ENCODE data around the gene PFKM.
"Not testable (repeated sequence)": the region's sequence is repeated elsewhere in the genome, so short reads cannot be mapped to it uniquely, and the experiment has no call there.

The PFKM gene

DNA sequence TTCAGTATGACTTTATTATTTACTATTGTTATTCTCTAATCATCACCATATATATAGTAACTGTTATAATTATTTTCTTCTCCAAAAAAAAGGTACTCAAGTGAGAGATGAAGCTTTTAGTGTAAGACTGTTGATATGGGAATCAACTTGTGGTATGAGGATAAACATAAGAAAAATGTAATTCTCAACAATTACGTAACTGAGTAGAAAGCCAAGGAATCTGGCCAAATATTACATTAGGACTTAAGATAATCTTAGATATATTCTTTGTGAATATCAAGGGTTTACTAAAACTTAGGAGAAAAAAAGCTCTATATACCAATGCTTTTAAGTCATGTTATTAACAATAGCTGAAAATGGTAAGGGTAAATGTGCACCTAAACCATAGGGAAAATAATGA lies 26.6 kb upstream of the PFKM start:
- no peak overlapping the region for H3K4me3 ChIP-seq
- H3K4me1 ChIP-seq: no peaks in the 10 kb centered on the region
- in situ Hi-C loops (cut with MboI; ENCODE audit: low sequenced_read_pairs): no loop called here
- H3K9me3 ChIP-seq: no peaks in the 10 kb centered on the region
- no peaks in the 10 kb centered on the region for H3K27me3 ChIP-seq (ENCODE audit: low read depth)
- peaks cover 58% of the 10 kb centered on the region for H3K36me3 ChIP-seq (replicated peaks)
- DNase-seq (ENCODE audit: low spot score in 2 of 2): no peak

DNA sequence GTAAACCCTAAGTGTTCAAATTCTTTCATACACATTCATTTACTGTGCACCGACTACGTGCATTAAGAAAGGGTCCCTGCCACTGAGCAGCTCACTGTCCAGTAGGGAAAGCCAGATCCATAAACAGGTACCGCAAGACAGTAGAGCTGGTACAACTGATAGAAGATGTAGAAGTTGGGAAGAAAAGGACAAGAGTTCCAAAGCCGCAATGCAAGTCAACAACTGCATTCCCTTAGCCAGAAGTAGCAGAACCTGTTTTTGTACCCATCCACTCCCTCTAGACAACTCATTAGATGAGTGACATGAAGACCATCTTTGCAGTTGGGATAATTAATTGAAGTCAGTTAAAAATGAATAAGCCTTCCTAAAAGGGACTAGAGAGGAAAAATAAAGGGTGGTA lies 14.6 kb upstream of the PFKM start:
- in situ Hi-C loops (cut with MboI; ENCODE audit: low sequenced_read_pairs): no loop called here
- peak overlapping the region; percentile 85 for H3K4me3 ChIP-seq
- no peak for DNase-seq (ENCODE audit: low spot score in 2 of 2)
- peaks cover 1% of the 10 kb centered on the region for H3K27me3 ChIP-seq (ENCODE audit: low read depth)
- H3K36me3 ChIP-seq (replicated peaks): no peaks in the 10 kb centered on the region; the same call in none of the 2 replicates
- peaks cover 17% of the 10 kb centered on the region for H3K4me1 ChIP-seq
- no peaks in the 10 kb centered on the region for H3K9me3 ChIP-seq

DNA sequence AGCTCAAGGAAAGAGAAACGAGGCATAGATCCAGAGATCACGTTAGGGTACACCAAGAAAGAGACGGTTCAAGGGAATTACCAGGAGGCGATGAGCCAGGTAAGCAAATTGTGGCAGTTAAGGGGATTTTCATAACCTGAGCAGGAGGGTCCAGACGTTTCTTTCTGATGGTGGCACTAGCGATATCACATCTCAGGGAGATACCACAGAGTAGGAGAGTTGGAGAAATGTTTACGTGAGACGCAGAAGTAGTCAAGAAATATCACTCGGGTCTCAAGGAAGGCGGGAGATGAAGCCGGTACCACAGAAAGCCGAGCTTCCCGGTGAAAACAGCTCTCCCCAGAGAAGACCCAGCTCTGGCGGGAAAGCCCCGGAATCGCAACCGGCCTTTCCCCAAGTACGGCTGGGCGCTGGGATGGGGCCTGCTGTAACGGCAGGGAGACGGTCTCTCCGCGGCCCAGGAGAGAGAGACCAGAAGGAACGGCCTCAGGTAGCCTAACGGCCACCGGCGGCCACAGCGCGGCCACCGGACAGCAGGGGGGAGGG lies 13.8 kb upstream of the PFKM start:
- in situ Hi-C loops (cut with MboI; ENCODE audit: low sequenced_read_pairs): no loop called here
- no peaks in the 10 kb centered on the region for H3K9me3 ChIP-seq
- no peak for DNase-seq (ENCODE audit: low spot score in 2 of 2)

DNA sequence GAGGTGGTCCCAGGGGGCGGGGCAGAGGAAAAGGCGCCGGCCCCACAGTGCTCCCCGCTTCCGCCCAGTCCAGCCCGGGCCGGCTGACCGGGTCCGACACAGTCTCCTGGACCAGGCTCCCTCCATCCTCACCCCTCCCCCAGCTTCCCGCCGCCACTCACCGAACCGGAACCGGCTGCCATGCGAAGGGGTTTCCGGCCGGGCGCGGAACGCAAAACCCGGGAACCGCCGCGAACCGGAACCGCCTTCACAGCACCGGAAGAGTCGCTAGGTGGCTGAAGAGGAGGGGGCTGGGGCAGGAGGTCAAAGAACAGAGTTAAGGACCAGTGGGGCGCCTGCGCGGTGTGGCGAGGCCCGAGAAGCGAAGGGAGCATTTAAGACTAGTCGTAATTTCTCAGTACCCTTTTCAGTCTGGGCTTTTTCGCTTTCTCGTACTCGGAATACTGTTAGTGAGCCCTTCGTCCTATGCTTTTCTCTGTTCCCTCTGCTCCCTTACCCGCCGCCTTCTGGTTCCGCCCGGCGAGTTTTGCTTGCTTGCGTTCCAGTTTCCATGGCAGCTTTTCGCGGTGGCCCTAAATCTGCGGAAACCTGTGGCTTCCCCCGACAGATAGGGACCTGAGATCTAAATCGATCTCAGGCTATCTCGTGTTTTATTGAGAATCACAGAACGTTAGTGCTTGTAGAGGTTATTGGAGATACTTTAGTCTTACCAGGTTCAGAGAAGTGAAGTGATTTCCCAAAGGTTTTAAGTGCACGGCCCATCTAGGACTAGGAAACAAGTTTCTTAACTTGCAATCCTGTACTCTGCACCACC lies 13.1 kb upstream of the PFKM start, which contains the start of gene SENP1:
TSS of gene SENP1 (minus strand) at position 213 of the 814 bp plus-strand sequence. CDS start 4,607 bp downstream, outside the sequence.
- H3K36me3 ChIP-seq (replicated peaks): no peaks in the 10 kb centered on the region
- H3K27me3 ChIP-seq (ENCODE audit: low read depth): peaks cover 5% of the 10 kb centered on the region
- in situ Hi-C loops (cut with MboI; ENCODE audit: low sequenced_read_pairs): no loop called here
- peak within 1 kb of the TSS; percentile 85 for H3K4me3 ChIP-seq
- peaks cover 17% of the 10 kb centered on the region for H3K4me1 ChIP-seq
- H3K9me3 ChIP-seq: no peaks in the 10 kb centered on the region
- peak; percentile 75 to 91 for DNase-seq (ENCODE audit: low spot score in 2 of 2)

More for the DNA sequence above, 13.8 kb upstream of the PFKM start:
- Histone ChIP-seq H3K27me3 (ENCODE audit: low read depth) (peaks cover 5% of the 10 kb centered on the region), H3K36me3 (replicated peaks) (no peaks in the 10 kb centered on the region; the same call in 1 of the 2 replicates), H3K4me1 (peaks cover 17% of the 10 kb centered on the region), H3K4me3 (peak overlapping the region; percentile 85)

DNA sequence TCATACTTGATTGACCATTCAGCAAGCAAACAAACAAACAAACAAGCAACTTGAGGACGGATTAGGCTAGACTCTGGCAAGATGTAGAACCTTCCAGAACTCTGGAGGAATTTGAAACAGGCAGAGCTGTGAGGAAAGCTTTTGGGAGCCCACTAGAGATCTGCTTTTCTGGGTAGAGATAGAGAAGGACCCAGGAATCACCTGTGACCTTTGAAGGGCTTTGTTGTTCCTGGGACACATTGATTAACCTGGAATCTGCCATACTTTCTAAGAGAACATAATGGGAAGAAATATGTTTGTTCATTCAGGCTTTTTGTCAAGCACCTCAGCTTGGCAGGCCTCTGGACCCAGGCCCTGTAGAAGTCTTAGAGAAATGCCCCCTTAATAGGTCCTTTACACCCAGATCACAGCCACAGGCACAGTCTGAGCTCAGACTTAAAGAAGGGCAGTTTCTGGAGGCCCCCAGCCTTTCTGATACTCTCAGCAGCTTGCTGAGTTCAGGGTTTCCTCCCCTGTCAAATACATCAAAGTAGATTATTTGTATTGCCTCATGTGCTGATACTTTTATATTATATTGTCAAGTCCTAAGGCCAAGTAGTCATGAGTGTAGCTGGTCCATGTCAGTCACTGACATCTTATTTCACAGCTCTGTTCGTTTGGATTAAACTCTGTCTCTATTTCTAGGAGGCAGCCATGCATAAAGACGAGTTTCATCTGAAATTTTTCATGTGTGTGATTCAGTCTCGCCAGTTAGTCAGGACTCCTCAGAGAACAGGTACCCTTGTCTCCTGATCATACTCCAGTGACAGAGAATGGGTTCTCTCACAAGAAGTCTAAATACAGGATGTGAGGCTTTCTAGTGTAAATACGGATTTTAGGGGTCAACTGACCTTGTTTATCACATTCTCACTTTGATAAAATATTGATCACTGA lies 12.2 kb upstream of the PFKM start:
- Histone ChIP-seq H3K27me3 (ENCODE audit: low read depth) (peaks cover 5% of the 10 kb centered on the region), H3K4me1 (peaks cover 17% of the 10 kb centered on the region), H3K4me3 (peak overlapping the region; percentile 85), H3K9me3 (no peaks in the 10 kb centered on the region), H3K36me3 (replicated peaks) (no peaks in the 10 kb centered on the region)
- in situ Hi-C loops (cut with MboI; ENCODE audit: low sequenced_read_pairs): no loop called here
- DNase-seq (ENCODE audit: low spot score in 2 of 2): no peak

DNA sequence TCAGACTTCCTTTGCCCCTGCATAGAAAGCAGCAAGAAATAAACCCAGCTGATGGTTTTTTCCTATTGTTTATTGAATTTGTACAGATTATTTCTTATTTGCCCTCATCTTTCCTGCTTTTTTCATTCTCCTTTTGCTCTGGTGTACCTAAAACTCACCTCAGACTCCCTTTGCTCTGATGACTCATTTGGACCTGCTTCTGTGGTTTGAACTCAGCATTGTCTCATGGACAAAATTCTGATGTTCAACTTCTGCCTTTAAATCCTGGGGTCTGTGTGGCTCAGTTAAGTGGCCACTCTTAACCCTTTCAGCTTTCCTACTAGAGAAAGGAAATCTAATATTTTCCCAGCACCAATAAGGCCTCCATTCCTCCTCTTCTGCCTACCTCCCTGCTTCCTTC lies 9.7 kb upstream of the PFKM start:
- DNase-seq (ENCODE audit: low spot score in 2 of 2): no peak
- Histone ChIP-seq H3K4me1 (peaks cover 4% of the 10 kb centered on the region; the same call in 1 of the 2 replicates), H3K9me3 (no peaks in the 10 kb centered on the region), H3K36me3 (replicated peaks) (no peaks in the 10 kb centered on the region), H3K4me3 (no peak overlapping the region), H3K27me3 (ENCODE audit: low read depth) (peaks cover 5% of the 10 kb centered on the region)
- in situ Hi-C loops (cut with MboI; ENCODE audit: low sequenced_read_pairs): no loop called here

DNA sequence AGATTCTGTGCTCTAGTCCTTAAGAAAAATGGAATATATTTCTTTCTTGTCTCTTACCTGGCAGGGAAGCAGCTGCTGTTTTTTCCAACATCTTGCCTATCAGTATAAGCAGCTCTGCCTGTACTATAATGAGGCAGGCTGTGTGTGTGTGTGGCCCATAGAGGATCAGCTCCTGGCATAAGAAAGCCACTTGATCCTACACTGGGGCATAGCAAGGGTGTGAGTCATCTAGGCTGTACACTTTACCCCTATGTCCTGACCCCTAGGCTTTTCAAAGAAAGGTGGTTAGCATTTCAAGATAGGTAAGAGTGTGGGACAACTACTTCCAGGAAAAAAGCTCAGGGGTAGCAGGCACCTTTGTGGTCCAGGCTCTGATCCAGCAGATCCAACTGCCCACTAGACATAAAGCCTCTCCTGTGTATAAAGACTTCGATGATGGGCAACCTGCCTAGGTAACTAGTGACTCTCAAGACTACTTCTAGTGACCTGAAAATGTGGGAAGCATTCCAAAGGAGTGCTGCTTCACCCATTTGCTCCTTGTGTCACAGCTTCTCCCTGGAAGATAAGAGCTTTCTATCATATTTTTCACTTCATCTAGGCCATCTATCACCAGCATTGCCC lies 8.4 kb upstream of the PFKM start:
- in situ Hi-C loops (cut with MboI; ENCODE audit: low sequenced_read_pairs): no loop called here
- peaks cover 5% of the 10 kb centered on the region for H3K27me3 ChIP-seq (ENCODE audit: low read depth)
- DNase-seq (ENCODE audit: low spot score in 2 of 2): no peak

GRCh38 chr12:48111312-48111693 lies 7.9 kb upstream of the PFKM start:
- in situ Hi-C loops (cut with MboI; ENCODE audit: low sequenced_read_pairs); H3K4me3 ChIP-seq; H3K27me3 ChIP-seq (ENCODE audit: low read depth); H3K9me3 ChIP-seq; H3K36me3 ChIP-seq (replicated peaks); DNase-seq (ENCODE audit: low spot score in 2 of 2); H3K4me1 ChIP-seq: not testable (repeated sequence)

More for the DNA sequence above, 8.4 kb upstream of the PFKM start:
- Histone ChIP-seq H3K9me3 (no peaks in the 10 kb centered on the region), H3K4me1 (peaks cover 4% of the 10 kb centered on the region; the same call in 1 of the 2 replicates), H3K36me3 (replicated peaks) (no peaks in the 10 kb centered on the region), H3K4me3 (no peak overlapping the region)

- no peak for DNase-seq (ENCODE audit: low spot score in 2 of 2)
- in situ Hi-C loops (cut with MboI; ENCODE audit: low sequenced_read_pairs): no loop called here
- no peaks in the 10 kb centered on the region for H3K36me3 ChIP-seq (replicated peaks)
- H3K27me3 ChIP-seq (ENCODE audit: low read depth): peaks cover 11% of the 10 kb centered on the region; the same call in 1 of the 2 replicates
- no peak overlapping the region for H3K4me3 ChIP-seq
- H3K4me1 ChIP-seq: peaks cover 19% of the 10 kb centered on the region
- no peaks in the 10 kb centered on the region for H3K9me3 ChIP-seq
Observed at GRCh38 chr12:48115957-48116356, 3.2 kb upstream of the PFKM start.

- Histone ChIP-seq H3K4me3 (peak overlapping the region; percentile 68; the same call in 1 of the 2 replicates), H3K4me1 (peaks cover 29% of the 10 kb centered on the region), H3K9me3 (no peaks in the 10 kb centered on the region), H3K36me3 (replicated peaks) (peaks cover 9% of the 10 kb centered on the region), H3K27me3 (ENCODE audit: low read depth) (peaks cover 11% of the 10 kb centered on the region; the same call in 1 of the 2 replicates)
- DNase-seq (ENCODE audit: low spot score in 2 of 2): peak in 1 of 2 experiments; percentile 39
- in situ Hi-C loops (cut with MboI; ENCODE audit: low sequenced_read_pairs): no loop called here
Observed at GRCh38 chr12:48118284-48118871, 786 bp upstream of the PFKM start.

DNA sequence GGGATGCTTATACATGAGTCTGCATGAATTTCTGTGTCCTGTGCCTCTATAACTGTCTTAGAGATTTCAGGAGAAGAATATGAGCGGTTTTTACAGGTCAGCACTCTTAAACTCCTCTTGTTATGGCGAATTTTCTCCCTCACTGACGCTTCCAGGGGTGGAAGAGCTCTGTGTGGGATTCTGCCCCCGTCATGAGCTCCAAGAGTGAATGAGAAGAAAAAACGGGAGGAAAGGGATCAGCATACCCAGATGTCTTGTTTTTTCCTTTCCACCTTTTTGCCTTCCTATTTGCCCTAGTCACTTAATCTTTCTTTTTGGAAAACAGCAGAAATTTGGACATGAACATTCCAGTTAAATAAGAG lies 651 bp downstream of the PFKM start:
- Histone ChIP-seq H3K36me3 (replicated peaks) (peaks cover 18% of the 10 kb centered on the region), H3K9me3 (no peaks in the 10 kb centered on the region), H3K4me1 (peaks cover 29% of the 10 kb centered on the region), H3K4me3 (peak overlapping the region; percentile 68), H3K27me3 (ENCODE audit: low read depth) (peaks cover 11% of the 10 kb centered on the region; the same call in 1 of the 2 replicates)
- in situ Hi-C loops (cut with MboI; ENCODE audit: low sequenced_read_pairs): no loop called here
- DNase-seq (ENCODE audit: low spot score in 2 of 2): no peak

GRCh38 chr12:48121522-48121921 lies 2.4 kb downstream of the PFKM start:
- Histone ChIP-seq H3K4me1 (peaks cover 29% of the 10 kb centered on the region), H3K4me3 (no peak overlapping the region), H3K27me3 (ENCODE audit: low read depth) (peaks cover 11% of the 10 kb centered on the region; the same call in 1 of the 2 replicates), H3K9me3 (no peaks in the 10 kb centered on the region), H3K36me3 (replicated peaks) (peaks cover 31% of the 10 kb centered on the region)
- DNase-seq (ENCODE audit: low spot score in 2 of 2): peak in 1 of 2 experiments; percentile 37
- in situ Hi-C loops (cut with MboI; ENCODE audit: low sequenced_read_pairs): no loop called here
